Testis (tissue), 2 donors: Measurements from ENCODE around the gene APOB.

Experiments
- POLR2A ChIP-seq: fragments of 450-650 bp; IDR thresholded peaks from one replicate; pipeline ENCODE4 v1.6.1; 2017; ENCODE audit warnings: antibody characterized with exemption, mild to moderate bottlenecking, moderate library complexity
- TF ChIP-seq, protein P1 (sequence below), 3 experiments: fragments of 450-650 bp in 2 of 3; fragments of 200-600 bp in 1 of 3; sonication (generic) in 1 of 3; IDR thresholded peaks; one replicate each; pipeline ENCODE4 v1.5.1; 2016 to 2019; ENCODE audit warnings: antibody characterized with exemption in 3 of 3, mild to moderate bottlenecking in 2 of 3, moderate library complexity in 1 of 3

DNA sequence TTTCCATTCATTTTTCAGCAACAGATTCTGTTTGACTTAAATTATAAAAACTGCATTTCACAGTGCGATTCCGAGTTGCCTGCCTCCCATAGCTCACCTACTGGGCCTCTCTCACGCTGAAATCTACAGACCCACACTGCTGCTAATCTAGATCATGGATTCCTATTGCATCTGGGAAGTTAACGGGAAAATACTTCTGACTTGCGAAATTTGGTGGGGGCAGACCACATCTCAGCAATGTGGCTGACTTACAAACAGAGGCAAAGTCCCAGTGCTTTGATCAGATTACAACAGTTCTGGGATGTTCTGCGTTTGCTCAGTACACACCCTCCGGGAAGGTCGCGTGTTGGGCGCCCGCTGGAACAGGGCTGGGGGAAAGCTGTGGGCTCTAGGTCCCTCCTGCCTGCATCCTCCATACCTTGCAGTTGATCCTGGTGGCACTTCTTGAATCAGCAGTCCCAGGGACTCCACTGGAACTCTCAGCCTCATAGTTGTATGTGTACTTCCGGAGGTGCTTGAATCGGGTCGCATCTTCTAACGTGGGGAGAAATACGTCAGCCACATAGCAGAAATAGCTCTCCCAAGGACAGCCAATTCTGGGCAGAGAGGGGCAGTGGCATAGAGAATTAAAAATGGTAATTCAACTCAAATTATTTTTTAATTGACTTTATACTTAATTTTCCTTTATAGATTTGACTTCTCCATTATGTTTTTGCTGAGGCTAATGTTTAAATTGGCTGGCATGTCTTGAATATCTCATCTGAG, 1.7 kb downstream of the APOB start:
- no peak for TF ChIP-seq POLR2A
- TF ChIP-seq, protein P1, sequence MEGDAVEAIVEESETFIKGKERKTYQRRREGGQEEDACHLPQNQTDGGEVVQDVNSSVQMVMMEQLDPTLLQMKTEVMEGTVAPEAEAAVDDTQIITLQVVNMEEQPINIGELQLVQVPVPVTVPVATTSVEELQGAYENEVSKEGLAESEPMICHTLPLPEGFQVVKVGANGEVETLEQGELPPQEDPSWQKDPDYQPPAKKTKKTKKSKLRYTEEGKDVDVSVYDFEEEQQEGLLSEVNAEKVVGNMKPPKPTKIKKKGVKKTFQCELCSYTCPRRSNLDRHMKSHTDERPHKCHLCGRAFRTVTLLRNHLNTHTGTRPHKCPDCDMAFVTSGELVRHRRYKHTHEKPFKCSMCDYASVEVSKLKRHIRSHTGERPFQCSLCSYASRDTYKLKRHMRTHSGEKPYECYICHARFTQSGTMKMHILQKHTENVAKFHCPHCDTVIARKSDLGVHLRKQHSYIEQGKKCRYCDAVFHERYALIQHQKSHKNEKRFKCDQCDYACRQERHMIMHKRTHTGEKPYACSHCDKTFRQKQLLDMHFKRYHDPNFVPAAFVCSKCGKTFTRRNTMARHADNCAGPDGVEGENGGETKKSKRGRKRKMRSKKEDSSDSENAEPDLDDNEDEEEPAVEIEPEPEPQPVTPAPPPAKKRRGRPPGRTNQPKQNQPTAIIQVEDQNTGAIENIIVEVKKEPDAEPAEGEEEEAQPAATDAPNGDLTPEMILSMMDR (IDR thresholded peaks at IDR 0.05) = no peak
